ENCODE results near the gene NKAP.
"Not testable (repeated sequence)": the region's sequence is repeated elsewhere in the genome, so short reads cannot be mapped to it uniquely, and the experiment has no call there.

Gene NKAP

GRCh38 chrX:119955807-119956570, 12.4 kb upstream of the NKAP start:
- H3K9me3 Mint-ChIP-seq, H3K4me3 Mint-ChIP-seq, H3K36me3 Mint-ChIP-seq, H3K4me1 Mint-ChIP-seq, ATAC-seq, H3K27ac Mint-ChIP-seq: not testable (repeated sequence)
- peaks cover 28% of the 10 kb centered on the region for H3K27me3 Mint-ChIP-seq

DNA sequence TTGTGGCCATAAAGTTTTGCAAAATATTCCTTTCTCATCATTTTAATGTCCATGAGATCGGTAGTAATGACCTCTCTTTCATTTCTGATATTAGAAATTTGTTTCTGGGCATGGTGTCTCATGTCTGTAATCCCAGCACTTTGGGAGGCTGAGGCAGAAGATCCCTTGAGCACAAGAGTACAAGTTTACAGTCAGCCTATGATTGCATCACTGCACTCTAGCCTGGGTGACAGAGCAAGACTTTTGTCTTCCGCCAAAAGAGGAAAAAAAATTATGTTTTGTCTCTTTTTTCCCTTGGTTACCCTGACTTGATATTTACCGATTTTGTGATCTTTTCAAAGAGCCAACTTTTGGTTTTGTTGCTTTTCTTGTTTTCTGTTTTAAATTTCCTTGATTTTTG, 10.8 kb upstream of the NKAP start:
- no peaks in the 10 kb centered on the region for H3K36me3 Mint-ChIP-seq
- H3K4me1 Mint-ChIP-seq = no peaks in the 10 kb centered on the region
- no peak overlapping the region for H3K27ac Mint-ChIP-seq
- no peaks in the 10 kb centered on the region for H3K9me3 Mint-ChIP-seq
- H3K4me3 Mint-ChIP-seq = no peak overlapping the region
- ATAC-seq = no peak
- peaks cover 19% of the 10 kb centered on the region for H3K27me3 Mint-ChIP-seq

DNA sequence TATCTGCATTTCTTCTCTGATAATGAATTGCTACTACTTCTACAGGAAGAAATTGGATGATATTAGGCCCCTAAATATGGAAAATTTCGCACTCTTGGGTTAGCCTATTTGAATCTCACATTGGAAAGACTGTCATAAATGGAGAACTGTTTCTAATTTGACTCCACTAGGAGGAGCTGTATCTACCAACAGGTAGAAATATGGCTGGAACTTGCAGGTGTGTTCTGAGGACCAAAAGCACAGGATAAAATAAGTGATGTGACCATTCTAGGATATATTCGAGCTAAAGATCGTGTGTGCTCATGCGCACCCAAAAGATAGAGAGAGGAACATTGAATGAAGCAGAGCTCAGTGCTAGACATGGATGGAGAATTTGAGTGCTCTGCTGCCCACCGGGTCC, 4.8 kb upstream of the NKAP start:
- Mint-ChIP-seq H3K9me3 (no peaks in the 10 kb centered on the region), H3K4me3 (no peak overlapping the region), H3K4me1 (peaks cover 6% of the 10 kb centered on the region), H3K36me3 (no peaks in the 10 kb centered on the region), H3K27ac (no peak overlapping the region), H3K27me3 (no peaks in the 10 kb centered on the region)
- no peak for ATAC-seq

- ATAC-seq = no peak
- H3K36me3 Mint-ChIP-seq = peaks cover 6% of the 10 kb centered on the region
- H3K9me3 Mint-ChIP-seq = no peaks in the 10 kb centered on the region
- H3K4me1 Mint-ChIP-seq = peaks cover 25% of the 10 kb centered on the region
- H3K27me3 Mint-ChIP-seq = no peaks in the 10 kb centered on the region
- H3K4me3 Mint-ChIP-seq = no peak overlapping the region
- H3K27ac Mint-ChIP-seq = no peak overlapping the region
Observed at GRCh38 chrX:119945481-119945880, 1.9 kb upstream of the NKAP start.

DNA sequence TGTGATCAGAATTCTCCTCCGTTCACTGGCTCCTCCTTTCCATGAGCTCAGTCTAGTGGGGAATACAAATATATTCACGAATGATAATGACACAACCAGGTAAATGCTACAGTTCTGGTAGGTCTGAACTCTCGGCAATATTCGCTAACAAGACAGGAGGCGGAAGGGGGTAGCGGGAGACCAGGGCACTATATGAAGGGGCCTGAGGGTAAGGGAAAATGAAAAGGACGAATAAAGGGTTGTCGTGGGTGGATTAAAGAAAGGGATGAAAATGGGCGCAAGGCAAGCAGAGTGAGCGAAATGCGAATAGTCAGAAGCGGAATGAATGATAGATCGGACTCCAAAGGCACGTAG, 743 bp downstream of the NKAP start:
- ATAC-seq = no peak
- Mint-ChIP-seq H3K27ac (peak overlapping the region; percentile 97), H3K27me3 (no peaks in the 10 kb centered on the region), H3K4me3 (peak overlapping the region; percentile 98), H3K36me3 (peaks cover 6% of the 10 kb centered on the region), H3K9me3 (no peaks in the 10 kb centered on the region), H3K4me1 (peaks cover 19% of the 10 kb centered on the region)

- ATAC-seq = no peak
- Mint-ChIP-seq H3K9me3 (no peaks in the 10 kb centered on the region), H3K36me3 (peaks cover 6% of the 10 kb centered on the region), H3K4me1 (peaks cover 19% of the 10 kb centered on the region), H3K27ac (peak overlapping the region; percentile 97), H3K4me3 (peak overlapping the region; percentile 98), H3K27me3 (no peaks in the 10 kb centered on the region)
Observed at GRCh38 chrX:119942173-119942819, 1.3 kb downstream of the NKAP start.

GRCh38 chrX:119941336-119941735, 2.2 kb downstream of the NKAP start:
- Mint-ChIP-seq H3K9me3 (no peaks in the 10 kb centered on the region), H3K4me1 (peaks cover 19% of the 10 kb centered on the region), H3K4me3 (peak overlapping the region; percentile 34), H3K27me3 (no peaks in the 10 kb centered on the region), H3K27ac (peak overlapping the region; percentile 27), H3K36me3 (peaks cover 6% of the 10 kb centered on the region)
- ATAC-seq = no peak

DNA sequence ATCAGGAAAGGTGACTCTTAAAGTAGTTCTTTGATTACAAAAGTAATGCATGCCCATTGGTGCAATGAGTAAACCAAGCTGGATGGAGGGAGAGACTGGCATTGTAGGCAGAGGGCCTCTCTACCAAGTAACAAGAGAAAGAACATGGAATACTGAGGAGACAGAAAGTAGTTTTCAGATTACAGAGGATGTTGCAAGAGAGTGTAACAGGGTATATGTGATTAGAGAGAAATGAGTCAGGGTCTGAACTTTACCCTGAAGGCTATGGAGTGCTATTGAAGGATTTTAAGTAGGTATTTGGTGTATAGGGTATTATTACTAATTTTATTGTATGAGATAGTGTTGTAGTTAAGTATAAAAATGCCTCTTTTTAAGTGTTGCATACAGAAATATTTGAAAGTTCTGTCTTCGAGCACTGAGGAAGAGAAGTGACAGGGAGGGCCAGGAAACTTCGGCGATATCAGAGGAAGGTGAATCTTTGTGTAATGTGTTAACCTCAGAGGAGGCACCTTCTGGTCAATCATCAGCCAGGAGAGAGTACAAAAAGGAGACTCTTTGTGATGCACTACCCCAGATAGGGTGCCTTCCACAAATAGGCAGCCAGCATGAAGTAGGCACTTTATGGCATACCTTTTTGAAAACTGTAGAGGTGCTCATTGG, 8.2 kb downstream of the NKAP start:
- no peaks in the 10 kb centered on the region for H3K27me3 Mint-ChIP-seq
- peaks cover 19% of the 10 kb centered on the region for H3K36me3 Mint-ChIP-seq
- H3K9me3 Mint-ChIP-seq = no peaks in the 10 kb centered on the region
- H3K4me3 Mint-ChIP-seq = no peak overlapping the region
- ATAC-seq = no peak
- no peak overlapping the region for H3K27ac Mint-ChIP-seq
- H3K4me1 Mint-ChIP-seq = no peaks in the 10 kb centered on the region

DNA sequence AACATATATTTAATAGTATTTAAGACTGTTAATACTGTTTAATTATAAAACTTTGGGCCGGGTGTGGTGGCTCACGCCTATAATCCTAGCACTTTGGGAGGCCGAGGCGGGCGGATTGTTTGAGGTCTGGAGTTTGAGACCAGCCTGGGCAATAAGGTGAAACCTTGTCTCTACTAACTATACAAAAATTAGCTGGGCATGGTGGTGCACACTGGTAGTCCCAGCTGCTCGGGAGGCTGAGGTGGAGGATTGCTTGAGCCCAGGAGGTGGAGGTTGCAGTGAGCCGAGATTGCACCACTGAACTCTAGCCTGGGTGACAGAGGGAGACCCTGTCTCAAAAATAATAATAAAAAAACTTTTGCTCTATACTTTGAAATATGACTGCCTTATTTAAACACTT, 21.2 kb downstream of the NKAP start:
- H3K4me1 Mint-ChIP-seq, ATAC-seq, H3K9me3 Mint-ChIP-seq, H3K4me3 Mint-ChIP-seq, H3K27ac Mint-ChIP-seq, H3K36me3 Mint-ChIP-seq, H3K27me3 Mint-ChIP-seq: not testable (repeated sequence)

DNA sequence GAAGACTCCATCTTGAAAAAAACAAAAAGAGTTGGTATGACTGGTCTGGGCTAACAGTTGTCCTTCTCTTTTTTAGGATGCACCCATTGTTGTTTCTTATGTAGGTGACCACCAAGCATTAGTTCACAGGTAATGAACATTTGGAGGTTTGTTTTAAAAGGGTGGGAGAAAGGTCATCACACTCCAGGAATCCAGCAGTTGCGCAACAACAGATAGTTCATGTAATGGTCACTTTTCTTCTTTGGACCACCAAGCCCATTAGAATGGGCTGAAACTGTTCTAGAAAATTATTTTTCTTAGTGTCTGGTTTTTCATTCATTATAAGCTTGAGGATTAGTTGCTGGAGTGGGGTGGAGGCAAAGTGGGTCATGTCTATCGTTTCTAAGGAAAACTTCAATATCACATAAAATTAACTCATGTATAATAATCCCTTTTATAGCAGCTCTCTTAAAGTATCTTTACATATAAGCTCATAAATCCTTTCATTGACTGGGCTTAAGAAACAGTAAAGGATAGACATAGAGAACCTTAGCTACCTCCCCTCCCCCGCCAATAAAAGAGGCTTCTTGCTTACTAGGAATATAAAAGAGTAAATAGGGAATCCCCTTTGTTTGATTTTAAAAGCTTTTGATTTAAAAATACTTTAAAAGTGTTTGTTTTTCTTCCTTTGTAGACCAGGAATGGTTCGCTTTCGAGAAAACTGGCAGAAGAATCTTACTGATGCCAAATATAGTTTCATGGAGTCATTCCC, 23.5 kb downstream of the NKAP start:
- Mint-ChIP-seq H3K9me3 (no peaks in the 10 kb centered on the region), H3K27me3 (no peaks in the 10 kb centered on the region), H3K27ac (no peak overlapping the region), H3K4me3 (no peak overlapping the region), H3K4me1 (no peaks in the 10 kb centered on the region), H3K36me3 (peaks cover 4% of the 10 kb centered on the region)
- ATAC-seq = no peak

DNA sequence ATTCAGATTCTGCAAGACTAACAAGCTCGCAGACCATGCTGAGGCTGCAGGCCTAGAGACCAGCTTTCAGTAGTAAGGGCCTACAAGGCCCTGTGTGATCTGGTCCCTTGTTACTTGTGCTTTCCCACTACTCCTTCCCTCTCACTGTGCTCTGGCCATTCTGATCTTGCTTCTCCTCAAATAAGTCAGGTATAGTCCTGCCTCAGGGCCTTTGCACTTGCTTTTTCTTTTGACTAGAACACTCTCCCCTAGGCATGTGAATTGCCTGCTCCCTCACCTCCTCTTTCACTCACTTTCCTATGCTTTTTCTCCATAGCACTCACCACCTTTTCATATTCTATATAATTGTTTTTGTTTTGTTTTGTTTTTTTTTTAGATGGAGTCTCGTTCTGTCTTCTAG, 25.7 kb downstream of the NKAP start:
- Mint-ChIP-seq H3K27ac (no peak overlapping the region), H3K4me3 (no peak overlapping the region), H3K9me3 (no peaks in the 10 kb centered on the region), H3K36me3 (no peaks in the 10 kb centered on the region), H3K4me1 (no peaks in the 10 kb centered on the region), H3K27me3 (no peaks in the 10 kb centered on the region)
- ATAC-seq = no peak

DNA sequence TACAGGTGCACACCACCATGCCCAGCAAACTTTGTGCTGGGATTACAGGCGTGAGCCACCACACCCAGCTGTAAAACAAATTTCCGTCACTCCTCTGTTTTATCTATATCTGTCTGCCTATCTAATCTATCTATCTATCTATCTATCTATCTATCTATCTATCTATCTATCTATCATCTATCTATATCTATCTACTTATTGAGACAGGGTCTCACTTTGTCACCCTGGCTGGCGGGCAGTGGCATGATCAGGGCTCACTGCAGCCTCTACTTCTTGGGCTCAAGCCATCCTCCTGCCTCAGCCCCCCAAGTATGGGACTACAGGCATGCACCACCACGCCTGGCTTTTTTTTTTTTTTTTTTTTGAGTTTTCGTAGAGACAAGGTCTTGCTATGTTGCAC, 27.2 kb downstream of the NKAP start:
- Mint-ChIP-seq H3K4me3 (no peak overlapping the region), H3K9me3 (no peaks in the 10 kb centered on the region), H3K4me1 (no peaks in the 10 kb centered on the region), H3K36me3 (no peaks in the 10 kb centered on the region), H3K27me3 (no peaks in the 10 kb centered on the region), H3K27ac (no peak overlapping the region)
- no peak for ATAC-seq

DNA sequence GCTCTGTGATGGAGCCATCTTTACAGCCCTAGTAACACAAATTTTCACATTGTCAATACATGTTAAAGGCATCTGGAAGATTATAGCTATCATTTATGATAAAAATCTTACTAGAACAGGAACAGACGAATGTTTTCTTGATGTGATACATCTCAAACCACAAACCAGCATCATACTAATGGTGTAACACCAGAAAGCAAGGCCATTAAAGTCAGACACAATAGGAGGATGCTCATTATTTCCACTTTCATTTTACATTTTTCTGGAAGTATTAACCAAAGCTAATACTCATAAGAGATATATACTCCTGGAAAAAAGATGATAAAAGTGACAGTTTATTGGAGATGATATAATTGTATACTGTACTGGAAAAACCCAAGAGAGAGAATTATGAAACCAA, 42.6 kb downstream of the NKAP start:
- H3K36me3 Mint-ChIP-seq = no peaks in the 10 kb centered on the region
- no peak overlapping the region for H3K4me3 Mint-ChIP-seq
- no peak for ATAC-seq
- H3K9me3 Mint-ChIP-seq = no peaks in the 10 kb centered on the region
- H3K27me3 Mint-ChIP-seq = no peaks in the 10 kb centered on the region
- no peaks in the 10 kb centered on the region for H3K4me1 Mint-ChIP-seq
- H3K27ac Mint-ChIP-seq = no peak overlapping the region

- H3K36me3 Mint-ChIP-seq = no peaks in the 10 kb centered on the region
- no peaks in the 10 kb centered on the region for H3K4me1 Mint-ChIP-seq
- no peak overlapping the region for H3K4me3 Mint-ChIP-seq
- H3K27me3 Mint-ChIP-seq = no peaks in the 10 kb centered on the region
- H3K9me3 Mint-ChIP-seq = no peaks in the 10 kb centered on the region
- no peak overlapping the region for H3K27ac Mint-ChIP-seq
- no peak for ATAC-seq
Observed at GRCh38 chrX:119899125-119899524, 44.4 kb downstream of the NKAP start.

- H3K4me1 Mint-ChIP-seq = no peaks in the 10 kb centered on the region
- H3K27ac Mint-ChIP-seq = no peak within 1 kb of the TSS
- H3K4me3 Mint-ChIP-seq = no peak within 1 kb of the TSS
- no peaks in the 10 kb centered on the region for H3K9me3 Mint-ChIP-seq
- H3K27me3 Mint-ChIP-seq = no peaks in the 10 kb centered on the region
- no peak for ATAC-seq
- H3K36me3 Mint-ChIP-seq = no peaks in the 10 kb centered on the region
Observed at GRCh38 chrX:119895843-119896326, 47.7 kb downstream of the NKAP start, which contains the start of gene AKAP14. Gene AKAP14, plus strand, starts transcription at chrX:119895893. Its CDS starts 7,331 bp downstream, at chrX:119903224.
